GM15510 (cell line): Measurements from ENCODE around the gene SPIRE1.

Experiments used
- POLR2A ChIP-seq: IDR thresholded peaks from 3 replicates; pipeline ENCODE4 v1.6.1; 2011; ENCODE audit warnings: borderline replicate concordance; ENCODE audit not compliant: insufficient read length; ENCODE audit errors: extremely low read depth

Gene SPIRE1

GRCh38 chr18:12656938-12657683, 796 bp downstream of the SPIRE1 start:
- TF ChIP-seq POLR2A: no peak

GRCh38 chr18:12656605-12656937, 1.3 kb downstream of the SPIRE1 start:
- no peak for TF ChIP-seq POLR2A

- no peak for TF ChIP-seq POLR2A
Observed at GRCh38 chr18:12654971-12655370, 2.9 kb downstream of the SPIRE1 start.

- TF ChIP-seq POLR2A: no peak
Observed at GRCh38 chr18:12652861-12653401, 5.0 kb downstream of the SPIRE1 start.

GRCh38 chr18:12651651-12652050, 6.3 kb downstream of the SPIRE1 start:
- TF ChIP-seq POLR2A: no peak

- no peak for TF ChIP-seq POLR2A
Observed at GRCh38 chr18:12647773-12648172, 10.1 kb downstream of the SPIRE1 start.

- TF ChIP-seq POLR2A: no peak
Observed at GRCh38 chr18:12645751-12646203, 12.1 kb downstream of the SPIRE1 start.

GRCh38 chr18:12645254-12645653, 12.7 kb downstream of the SPIRE1 start:
- TF ChIP-seq POLR2A: no peak

- no peak for TF ChIP-seq POLR2A
Observed at GRCh38 chr18:12640881-12641200, 17.1 kb downstream of the SPIRE1 start.

- TF ChIP-seq POLR2A: no peak
Observed at GRCh38 chr18:12639990-12640880, 17.7 kb downstream of the SPIRE1 start.

GRCh38 chr18:12638644-12639124, 19.2 kb downstream of the SPIRE1 start:
- no peak for TF ChIP-seq POLR2A

- no peak for TF ChIP-seq POLR2A
Observed at GRCh38 chr18:12637901-12638643, 19.8 kb downstream of the SPIRE1 start.

- TF ChIP-seq POLR2A: no peak
Observed at GRCh38 chr18:12637393-12637792, 20.5 kb downstream of the SPIRE1 start.

GRCh38 chr18:12631831-12632477, 26.0 kb downstream of the SPIRE1 start:
- no peak for TF ChIP-seq POLR2A
